NK-92 (cell line): ENCODE data around the gene TMX4.

Experiments
- DNase-seq: peaks from one replicate; lab custom pipeline; 2025; ENCODE audit not compliant: unreplicated experiment; lab: John Stamatoyannopoulos, UW

The TMX4 gene

GRCh38 chr20:8019998-8020247 lies 362 bp upstream of the TMX4 start:
- DNase-seq = no peak

- no peak for DNase-seq
These were observed 659 bp downstream of the TMX4 start for GRCh38 chr20:8018958-8019245.

- no peak for DNase-seq
These were observed 6.8 kb downstream of the TMX4 start for GRCh38 chr20:8012724-8013123.

GRCh38 chr20:8008733-8009132 lies 10.8 kb downstream of the TMX4 start:
- no peak for DNase-seq

- DNase-seq = no peak
These were observed 12.1 kb downstream of the TMX4 start for GRCh38 chr20:8007490-8007889.

- no peak for DNase-seq
These were observed 13.8 kb downstream of the TMX4 start for GRCh38 chr20:8005575-8006366.

- DNase-seq = no peak
These were observed 14.5 kb downstream of the TMX4 start for GRCh38 chr20:8005033-8005432.

GRCh38 chr20:8002056-8002455 lies 17.5 kb downstream of the TMX4 start:
- DNase-seq = no peak

GRCh38 chr20:8000796-8001195 lies 18.8 kb downstream of the TMX4 start:
- DNase-seq = no peak

GRCh38 chr20:7996898-7997297 lies 22.7 kb downstream of the TMX4 start:
- DNase-seq = no peak

- DNase-seq = no peak
These were observed 24.8 kb downstream of the TMX4 start for GRCh38 chr20:7994809-7995208.

- DNase-seq = no peak
These were observed 25.9 kb downstream of the TMX4 start for GRCh38 chr20:7993703-7994102.

- DNase-seq = no peak
These were observed 26.3 kb downstream of the TMX4 start for GRCh38 chr20:7993238-7993637.

- DNase-seq = no peak
These were observed 29.2 kb downstream of the TMX4 start for GRCh38 chr20:7990385-7990784.

GRCh38 chr20:7989379-7989778 lies 30.2 kb downstream of the TMX4 start:
- DNase-seq = no peak

- DNase-seq = no peak
These were observed 33.6 kb downstream of the TMX4 start for GRCh38 chr20:7985916-7986315.

- DNase-seq = no peak
These were observed 35.4 kb downstream of the TMX4 start for GRCh38 chr20:7984192-7984591.

GRCh38 chr20:7981374-7981773 lies 38.2 kb downstream of the TMX4 start:
- no peak for DNase-seq

- DNase-seq = no peak
These were observed 39.1 kb downstream of the TMX4 start for GRCh38 chr20:7980332-7981046.

- DNase-seq = no peak
These were observed 41.9 kb downstream of the TMX4 start for GRCh38 chr20:7977709-7978108.

- no peak for DNase-seq
These were observed 43.6 kb downstream of the TMX4 start for GRCh38 chr20:7975851-7976414.

- no peak for DNase-seq
These were observed 44.7 kb downstream of the TMX4 start for GRCh38 chr20:7974785-7975435.
